Glomerular visceral epithelial cell (primary cell): ENCODE results near the gene FAM222B.
A peak's percentile ranks its signal among the peaks of the same experiment; 100 is the strongest.

Source experiments
- DNase-seq: peaks from one replicate; pipeline ENCODE4 v3.0.0-alpha.2; 2016; ENCODE audit errors: extremely low spot score

Gene FAM222B

DNA sequence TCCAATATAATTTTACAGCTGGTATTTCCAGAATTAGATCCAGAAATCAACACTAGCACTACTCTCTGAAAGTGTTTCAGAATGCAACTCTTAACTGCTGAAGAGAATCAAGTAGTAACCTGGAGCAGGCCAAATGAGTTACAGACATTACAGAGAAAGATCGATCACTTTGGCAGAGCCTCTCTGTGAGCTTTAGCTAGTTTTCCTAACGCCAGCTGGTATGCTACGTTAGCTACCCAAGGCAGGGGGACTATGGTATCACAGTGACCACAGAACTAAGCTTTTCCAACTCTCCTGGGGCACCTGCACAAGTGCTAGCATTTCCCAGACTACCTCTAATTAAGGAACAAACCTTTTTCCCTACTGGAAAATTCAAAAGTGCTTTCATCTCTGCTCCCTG, 68.4 kb downstream of the FAM222B start:
- DNase-seq = no peak

DNA sequence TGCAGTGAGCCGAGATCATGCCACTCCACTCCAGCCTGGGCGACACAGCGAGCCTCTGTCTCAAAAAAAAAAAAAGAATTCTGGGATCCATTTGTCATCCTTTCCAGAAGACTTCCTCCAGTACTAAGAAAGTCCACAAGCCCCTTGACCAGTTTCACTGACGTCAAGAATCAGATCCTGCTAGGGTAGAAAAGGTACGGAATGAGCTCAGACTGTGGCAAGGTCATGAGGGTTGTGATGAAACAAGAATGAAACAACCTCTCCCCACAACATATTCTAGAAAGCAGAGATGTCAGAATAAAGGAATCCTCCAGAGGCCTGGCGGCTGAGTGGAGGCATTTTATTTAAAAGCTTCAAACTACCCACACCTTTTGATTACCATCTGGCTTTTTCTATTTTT, 68.9 kb downstream of the FAM222B start:
- no peak for DNase-seq

DNA sequence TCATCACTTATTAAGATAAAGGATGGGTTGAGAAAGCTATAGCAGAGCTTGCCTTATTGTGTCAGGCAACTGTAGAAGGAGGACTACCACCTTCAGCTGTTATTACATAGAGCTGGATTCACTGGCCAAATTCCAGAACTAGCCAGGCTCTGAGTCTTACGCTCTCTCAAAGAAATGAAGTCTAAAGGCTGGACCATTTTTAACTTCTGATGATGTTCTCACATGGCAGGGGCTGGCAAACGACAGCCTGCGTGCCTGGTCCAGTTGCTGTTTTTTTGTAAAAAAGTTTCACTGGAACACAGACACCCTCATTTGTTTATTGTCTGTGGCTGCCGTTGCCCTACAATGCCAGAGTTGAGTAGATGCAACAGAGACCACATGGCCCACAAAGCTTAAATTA, 77.6 kb downstream of the FAM222B start:
- DNase-seq = no peak

DNA sequence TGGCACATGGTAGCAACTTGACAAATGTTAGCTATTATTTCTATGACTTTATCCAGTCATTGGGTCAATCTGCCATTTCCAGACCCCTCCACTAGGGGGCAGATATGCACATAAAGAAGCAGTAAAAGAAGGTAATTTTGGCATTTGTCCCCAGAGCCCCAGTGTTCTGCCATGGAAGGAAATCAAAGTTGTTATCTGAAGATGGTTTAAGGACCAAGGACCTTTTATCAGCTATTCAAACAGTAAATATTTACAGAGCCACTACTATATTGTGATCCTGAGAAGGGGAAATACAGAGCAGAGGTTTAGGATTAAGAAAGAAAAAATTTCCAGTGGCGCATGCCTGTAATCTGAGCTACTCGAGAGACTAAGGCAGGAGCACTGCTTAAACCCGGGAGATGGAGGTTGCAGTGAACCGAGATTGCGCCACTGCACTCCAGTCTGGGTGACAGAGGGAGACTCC, 78.8 kb downstream of the FAM222B start:
- peak; percentile 77 for DNase-seq

DNA sequence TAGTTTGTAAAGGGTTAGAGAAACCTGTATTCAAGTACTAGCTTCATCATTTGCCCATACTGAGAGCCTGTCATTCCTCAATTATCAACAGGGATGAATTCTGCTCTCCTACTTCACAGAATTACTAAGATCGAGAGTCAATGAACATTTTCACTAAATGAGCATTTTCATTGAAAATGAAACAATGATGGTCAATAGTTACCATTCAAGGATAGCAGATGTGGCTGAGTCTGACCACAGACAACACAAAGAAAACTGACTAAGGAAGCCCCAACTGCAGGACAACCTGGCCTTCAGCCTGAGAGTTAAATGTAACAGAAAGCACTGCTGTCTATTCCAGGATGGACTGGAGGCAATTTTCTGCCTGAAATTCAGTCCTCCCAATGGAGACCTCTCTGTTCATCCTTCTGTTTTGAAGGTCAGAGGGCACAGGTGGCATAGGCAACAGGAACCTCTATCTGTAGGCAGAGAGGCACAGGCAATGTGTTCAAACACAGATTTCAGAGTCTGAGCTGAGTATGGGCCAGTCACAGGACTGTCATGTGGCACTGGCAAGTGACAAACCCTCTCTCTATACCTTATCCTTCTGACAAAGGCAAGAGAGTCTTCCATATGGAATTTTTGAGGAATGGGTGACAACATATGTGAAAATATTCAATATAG, 79.3 kb downstream of the FAM222B start:
- DNase-seq = no peak

DNA sequence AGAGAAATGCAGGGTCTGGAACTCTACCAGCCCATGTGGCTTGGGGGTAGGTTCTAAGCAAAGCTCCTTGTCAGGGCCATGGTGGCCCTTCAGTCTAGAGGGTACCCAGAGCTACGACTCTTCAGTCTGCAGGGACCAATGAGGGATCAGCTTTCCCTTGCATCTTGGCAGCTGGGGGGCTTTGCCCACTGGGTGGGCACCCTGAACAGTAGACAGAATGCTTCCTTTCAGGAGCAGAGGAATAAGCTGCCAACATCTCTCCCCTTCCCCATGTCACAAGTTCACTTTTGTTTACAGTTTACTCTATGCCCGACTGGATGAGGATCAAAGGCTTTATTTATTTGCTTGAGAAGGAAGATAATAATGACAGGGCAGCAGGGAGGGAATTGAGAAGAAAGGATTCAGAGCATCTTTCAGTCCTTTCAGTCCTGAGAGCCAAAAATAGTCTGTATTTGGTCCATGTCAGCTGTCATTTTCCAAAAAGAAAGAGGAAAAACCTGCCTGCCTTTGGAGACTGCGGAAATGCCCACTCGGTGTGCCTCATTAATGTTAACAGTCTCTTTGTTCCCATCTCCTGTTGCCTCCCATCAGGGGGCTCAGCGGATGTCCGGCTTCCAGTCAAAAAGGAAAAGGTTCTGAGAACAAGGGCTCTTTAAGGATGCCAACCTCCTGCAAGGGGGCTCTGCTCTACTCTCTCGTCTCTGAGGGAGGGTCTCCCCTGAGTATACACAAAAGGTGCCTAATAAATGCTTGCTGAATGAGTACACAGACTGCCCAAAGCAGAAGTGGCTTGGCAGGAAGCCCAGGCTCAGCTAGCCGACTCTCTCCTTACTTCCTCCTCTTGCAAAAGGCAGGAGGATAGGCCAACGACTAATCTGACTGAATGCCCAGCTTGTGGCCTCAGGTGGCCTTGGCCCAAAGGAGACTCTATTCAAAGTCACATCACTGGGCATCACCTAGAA, 81.7 kb downstream of the FAM222B start:
- DNase-seq = peak; percentile 27

DNA sequence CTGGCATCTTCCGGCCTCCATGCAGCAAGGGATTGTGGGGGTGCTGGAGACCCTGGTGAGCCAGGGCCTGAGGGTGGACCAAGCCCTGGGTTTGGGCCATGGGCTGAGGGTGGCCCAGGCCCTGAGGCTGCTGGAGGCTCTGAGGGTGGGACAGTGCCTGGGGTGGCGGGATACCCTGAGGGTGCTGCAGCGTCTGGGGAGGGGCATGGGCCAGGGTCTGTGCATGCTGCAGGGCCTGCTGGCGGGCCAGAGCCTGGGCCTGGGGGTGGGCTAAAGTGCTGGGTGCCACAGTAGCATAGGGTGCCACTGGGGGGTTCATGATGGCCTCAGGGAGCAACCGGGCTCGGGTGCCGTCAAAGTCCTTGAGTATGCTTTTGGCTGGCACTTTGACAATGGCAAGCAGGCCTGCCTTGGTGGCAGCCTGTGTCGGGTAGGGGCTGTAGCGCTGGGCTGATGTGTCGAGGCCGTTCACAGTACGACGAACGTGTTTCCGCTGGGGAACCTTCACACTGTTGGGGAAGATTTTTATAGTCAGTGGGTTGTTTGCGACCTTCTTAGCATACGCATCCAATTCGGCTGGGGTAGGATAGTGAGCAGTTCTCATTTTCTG, 83.2 kb downstream of the FAM222B start:
- no peak for DNase-seq

DNA sequence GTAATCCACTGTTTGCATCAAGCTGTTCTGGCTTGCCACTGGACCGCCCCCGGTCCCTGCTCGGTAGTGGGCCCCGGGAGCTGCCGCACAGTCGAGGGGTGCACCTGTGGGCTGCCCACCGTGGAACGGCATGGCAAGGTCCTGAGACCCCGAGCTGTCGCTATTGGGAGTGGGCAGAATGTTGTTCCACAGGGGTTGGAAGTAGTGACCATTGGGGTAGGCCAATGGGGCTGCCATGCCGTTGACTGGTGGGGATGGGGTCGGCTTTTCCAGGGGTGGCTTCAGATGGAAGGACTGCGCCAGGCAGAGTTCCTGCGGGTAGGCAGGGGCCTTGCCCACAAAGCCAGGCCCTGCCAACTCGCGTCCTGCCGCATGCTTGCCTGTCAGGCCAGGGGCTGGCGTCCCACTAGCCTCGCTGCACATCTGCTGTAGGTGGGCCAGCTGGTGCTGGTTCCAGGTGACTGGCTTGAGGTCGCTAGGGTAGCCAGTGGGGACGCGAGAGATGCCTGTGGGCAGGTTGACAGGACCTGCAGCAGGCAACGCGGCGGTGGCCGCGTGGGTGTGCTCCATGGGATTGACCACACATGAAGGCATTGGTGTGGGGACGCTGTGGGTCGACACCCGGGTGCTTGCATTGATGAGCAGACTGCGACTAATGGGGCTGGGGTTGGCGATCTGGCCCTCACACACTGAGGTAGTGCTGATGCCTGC, 84.0 kb downstream of the FAM222B start:
- DNase-seq = no peak

DNA sequence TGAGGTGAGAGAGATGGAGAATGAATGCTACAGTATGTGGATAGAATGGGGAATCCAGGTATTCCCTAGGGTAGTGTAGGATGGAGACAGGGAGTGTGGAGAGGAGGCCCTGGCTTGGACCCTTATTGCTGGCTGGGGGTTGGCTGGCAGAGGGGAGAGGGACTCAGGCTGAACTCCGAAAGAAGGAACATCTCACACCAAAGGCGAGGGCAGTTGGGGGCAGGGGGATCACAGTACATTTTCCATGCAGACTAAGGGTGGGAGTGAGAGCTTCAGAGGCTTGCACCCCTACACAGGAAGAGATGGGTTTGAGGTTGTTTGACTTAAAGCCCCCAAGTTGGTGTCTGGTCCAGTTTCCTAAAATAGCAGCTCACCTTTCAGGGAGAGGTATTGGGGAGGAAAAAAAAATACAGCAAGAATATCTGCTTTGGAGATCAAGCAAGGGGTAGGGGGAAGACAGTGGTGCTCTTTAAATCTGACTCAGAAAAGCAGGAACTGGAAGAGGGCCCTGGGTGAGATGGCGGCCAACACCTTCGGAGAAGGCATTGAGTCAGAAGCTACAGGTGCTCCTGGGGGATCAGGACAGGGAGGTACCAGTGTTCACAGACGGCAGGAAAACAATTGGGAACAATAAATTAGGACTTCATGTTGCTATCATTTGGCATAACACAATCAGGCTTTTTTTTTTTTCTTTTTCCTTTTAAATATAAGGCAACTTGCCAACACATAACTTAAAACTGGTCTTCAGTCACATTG, 86.4 kb downstream of the FAM222B start:
- DNase-seq = no peak

DNA sequence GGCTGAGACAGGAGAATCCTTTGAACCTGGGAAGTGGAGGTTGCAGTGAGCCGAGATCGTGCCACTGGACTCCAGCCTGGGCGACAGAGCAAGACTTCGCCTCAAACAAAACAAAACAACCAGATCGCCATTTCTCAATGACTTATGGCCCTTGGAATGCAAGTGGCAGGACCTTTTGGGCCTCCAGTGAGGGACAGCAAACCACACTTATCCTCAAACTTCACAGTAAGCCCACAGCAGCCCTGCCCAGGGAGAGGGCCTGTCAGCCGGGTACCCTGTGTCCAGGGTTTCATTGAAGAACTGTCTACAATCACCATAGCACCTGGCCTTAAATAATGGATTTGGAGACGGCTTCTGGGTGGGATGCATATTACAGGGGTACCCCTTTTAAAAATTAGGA, 87.1 kb downstream of the FAM222B start:
- DNase-seq = peak; percentile 57

DNA sequence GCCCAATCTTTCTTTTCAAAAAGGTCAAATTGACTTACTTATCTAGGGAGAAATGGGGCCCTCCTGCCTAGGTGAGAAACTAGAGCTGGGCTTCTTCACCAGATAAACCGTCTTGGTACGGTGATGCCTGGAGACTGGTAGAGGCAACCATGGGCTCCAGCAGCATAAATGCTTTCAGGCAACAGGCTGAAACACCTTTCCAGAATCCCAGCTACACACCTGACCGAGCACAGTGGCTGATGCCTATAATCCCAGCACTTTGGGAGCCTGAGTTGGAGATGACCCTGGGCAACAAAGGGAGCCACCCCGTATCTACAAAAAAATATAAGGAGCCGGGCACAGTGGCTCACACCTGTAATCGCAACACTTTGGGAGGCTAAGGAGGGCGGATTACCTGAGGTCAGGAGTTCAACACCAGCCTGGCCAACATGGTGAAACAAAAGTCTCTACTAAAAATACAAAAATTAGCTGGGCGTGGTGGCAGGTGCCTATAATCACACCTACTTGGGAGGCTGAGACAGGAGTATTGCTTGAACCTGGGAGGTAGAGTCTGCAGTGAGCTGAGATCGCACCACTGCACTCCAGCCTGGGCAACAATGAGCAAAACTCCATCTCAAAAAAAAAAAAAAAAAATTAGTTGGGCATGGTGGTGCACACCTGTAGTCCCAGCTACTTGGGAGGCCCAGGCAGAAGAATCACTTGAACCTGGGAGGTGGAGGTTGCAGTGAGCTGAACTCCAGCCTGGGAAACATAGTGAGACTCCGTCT, 90.8 kb downstream of the FAM222B start:
- DNase-seq = no peak

DNA sequence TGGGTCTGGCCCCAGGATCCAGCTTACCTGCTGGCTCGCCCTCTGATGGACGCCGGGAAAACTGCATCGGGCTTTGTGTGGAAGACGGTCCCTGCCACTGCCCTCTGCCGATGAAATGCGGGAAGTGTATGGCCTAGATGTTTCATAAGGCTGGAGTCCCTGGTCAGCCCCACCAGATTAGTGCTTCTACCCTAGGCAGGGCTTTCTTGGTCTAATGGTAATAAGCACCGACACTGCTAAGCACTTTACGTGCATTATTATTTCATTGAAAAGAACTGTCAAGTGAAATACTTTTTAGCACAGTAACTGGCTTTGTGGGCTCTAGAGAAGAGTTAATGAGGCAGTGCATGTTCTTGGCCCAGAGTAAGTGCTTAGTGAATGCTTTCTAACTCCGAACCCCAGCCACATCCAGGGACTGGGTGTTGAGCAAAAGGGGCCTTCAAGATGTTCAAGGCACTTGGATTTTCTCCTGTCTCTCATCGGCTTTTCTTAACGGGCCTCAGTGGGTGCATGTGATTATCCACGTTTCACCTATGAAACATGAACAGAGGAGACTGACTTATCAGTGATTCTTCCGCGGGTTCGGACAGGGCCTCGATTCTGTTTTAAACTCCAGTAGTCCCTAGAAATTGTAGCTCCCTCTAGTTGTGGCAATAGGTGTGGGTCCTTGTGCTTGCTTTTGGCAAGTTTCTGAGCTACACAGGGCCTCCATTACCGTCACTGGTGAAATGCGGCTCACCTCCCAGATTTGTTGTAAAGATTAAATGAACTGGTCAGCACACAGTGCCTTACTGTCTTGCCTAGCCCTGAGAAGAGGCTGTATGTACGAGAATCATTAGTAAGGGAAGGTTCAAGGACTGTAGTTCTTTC, 92.2 kb downstream of the FAM222B start:
- peak; percentile 94 for DNase-seq

DNA sequence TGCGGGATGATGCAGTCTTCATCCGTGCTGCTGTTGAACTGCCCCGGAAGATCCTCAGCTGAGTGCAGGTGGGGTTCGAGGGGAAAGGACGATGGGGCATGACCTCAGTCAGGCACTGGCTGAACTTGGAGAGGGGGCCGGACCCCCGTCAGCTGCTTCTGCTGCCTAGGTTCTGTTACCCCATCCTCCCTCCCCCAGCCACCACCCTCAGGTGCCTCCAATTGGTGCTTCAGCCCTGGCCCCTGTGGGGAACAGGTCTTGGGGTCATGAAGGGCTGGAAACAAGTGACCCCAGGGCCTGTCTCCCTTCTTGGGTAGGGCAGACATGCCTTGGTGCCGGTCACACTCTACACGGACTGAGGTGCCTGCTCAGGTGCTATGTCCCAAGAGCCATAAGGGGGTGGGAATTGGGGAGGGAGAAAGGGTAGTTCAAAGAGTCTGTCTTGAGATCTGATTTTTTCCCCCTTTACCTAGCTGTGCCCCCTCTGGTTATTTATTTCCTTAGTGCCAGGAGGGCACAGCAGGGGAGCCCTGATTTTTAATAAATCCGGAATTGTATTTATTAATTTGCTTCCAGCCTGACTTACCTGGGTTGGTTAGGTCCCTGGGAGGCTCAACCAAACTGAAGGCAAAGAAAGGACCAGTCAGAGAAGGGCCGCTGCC, 92.9 kb downstream of the FAM222B start:
- no peak for DNase-seq

DNA sequence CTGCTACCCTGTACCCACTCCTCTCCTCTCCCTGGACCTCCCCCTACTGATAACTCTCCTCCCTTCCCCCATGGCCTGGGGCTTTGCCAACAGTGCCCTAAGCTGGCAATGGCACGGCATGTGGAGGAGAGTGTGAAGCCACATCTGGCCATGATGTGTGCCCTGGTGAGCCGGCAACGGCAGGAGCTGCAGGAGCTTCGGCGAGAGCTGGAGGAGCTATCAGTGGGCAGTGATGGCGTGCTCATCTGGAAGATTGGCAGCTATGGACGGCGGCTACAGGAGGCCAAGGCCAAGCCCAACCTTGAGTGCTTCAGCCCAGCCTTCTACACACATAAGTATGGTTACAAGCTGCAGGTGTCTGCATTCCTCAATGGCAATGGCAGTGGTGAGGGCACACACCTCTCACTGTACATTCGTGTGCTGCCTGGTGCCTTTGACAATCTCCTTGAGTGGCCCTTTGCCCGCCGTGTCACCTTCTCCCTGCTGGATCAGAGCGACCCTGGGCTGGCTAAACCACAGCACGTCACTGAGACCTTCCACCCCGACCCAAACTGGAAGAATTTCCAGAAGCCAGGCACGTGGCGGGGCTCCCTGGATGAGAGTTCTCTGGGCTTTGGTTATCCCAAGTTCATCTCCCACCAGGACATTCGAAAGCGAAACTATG, 93.6 kb downstream of the FAM222B start:
- no peak for DNase-seq

DNA sequence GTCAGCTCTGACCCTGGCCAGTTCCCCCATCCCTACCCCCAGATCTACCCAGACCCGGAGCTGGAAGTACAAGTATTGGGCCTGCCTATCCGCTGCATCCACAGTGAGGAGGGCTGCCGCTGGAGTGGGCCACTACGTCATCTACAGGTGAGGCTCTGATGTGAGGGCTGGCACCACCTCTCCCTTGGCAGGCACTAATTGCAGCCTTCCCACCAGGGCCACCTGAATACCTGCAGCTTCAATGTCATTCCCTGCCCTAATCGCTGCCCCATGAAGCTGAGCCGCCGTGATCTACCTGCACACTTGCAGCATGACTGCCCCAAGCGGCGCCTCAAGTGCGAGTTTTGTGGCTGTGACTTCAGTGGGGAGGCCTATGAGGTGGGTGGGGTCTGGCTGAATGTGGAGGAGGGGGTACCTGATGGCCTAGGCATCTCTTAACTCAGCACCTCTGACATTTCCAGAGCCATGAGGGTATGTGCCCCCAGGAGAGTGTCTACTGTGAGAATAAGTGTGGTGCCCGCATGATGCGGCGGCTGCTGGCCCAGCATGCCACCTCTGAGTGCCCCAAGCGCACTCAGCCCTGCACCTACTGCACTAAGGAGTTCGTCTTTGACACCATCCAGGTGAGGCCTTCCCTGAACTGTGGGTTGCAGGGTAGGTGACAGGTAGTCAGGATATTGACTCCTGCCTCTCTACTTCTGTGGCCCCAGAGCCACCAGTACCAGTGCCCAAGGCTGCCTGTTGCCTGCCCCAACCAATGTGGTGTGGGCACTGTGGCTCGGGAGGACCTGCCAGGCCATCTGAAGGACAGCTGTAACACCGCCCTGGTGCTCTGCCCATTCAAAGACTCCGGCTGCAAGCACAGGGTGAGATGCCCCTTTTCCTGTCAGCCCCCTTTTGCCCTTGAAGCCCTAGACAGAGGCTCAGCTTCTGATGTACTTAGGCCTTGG, 94.5 kb downstream of the FAM222B start:
- DNase-seq = no peak

DNA sequence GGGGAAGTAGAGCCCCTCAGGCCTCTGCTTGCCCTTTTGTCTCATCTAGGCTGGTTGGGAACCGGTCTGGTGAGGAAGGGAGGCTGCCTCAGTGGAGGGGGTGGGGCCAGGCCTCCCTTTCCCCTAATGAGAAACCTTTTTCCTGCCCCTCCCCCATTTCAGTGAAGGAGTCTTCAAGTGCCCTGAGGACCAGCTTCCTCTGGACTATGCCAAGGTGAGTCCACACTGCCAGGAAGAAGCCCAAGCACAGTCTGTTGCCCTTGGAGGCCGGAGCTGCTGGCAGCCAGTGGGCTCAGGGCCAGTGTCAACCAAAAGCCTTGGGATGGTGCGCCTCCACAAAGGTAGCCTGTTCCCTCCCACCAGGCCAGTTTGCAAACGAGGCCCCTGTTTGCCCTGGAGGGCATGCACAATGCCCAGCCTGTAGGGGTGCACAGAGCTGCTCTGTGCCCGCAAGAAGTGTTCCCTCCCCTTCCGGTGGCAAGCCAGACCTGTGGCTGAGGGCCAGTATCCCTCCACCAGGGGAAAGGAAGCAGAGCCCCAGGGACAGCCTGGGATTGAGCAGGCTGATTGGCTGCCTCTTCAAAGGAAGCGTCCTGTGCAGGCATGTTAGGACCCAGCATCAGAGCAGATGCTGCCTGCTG, 95.4 kb downstream of the FAM222B start:
- DNase-seq = no peak

DNA sequence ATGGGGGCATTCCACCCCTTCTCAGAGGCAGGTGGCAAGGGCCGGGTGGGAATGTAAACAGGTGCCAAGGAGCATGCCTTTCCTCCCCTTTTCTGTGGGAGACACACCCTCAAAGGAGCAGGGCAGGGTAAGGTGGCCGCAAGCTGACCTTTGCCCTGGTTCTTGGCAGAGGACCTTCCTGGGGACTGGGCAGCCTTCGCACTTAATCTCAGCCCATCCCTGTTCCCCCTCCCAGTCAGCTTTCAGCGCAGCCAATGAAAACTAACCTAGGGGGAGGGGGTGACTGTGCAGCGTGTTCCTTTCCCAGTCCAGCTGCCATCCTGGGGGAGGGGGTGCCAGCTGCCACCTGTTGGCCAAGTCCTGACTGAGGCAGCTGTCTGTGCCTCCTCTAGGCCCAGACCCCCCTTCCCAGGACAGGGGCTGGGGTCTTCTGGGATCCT, 96.0 kb downstream of the FAM222B start:
- DNase-seq = no peak
